ENCODE measurements around the gene CEP152.
"Not testable (repeated sequence)": the region's sequence is repeated elsewhere in the genome, so short reads cannot be mapped to it uniquely, and the experiment has no call there.

The CEP152 gene

GRCh38 chr15:48803877-48804276 lies 7.0 kb downstream of the CEP152 start:
- no peak for DNase-seq (ENCODE audit: low read depth)

GRCh38 chr15:48802867-48803266 lies 8.0 kb downstream of the CEP152 start:
- no peak for DNase-seq (ENCODE audit: low read depth)

- no peak for DNase-seq (ENCODE audit: low read depth)
These were observed 8.6 kb downstream of the CEP152 start for GRCh38 chr15:48802257-48802656.

- no peak for DNase-seq (ENCODE audit: low read depth)
These were observed 9.9 kb downstream of the CEP152 start for GRCh38 chr15:48800811-48801455.

- DNase-seq (ENCODE audit: low read depth) = no peak
These were observed 10.6 kb downstream of the CEP152 start for GRCh38 chr15:48800245-48800644.

GRCh38 chr15:48798319-48798718 lies 12.6 kb downstream of the CEP152 start:
- DNase-seq (ENCODE audit: low read depth) = no peak

- DNase-seq (ENCODE audit: low read depth) = no peak
These were observed 13.9 kb downstream of the CEP152 start for GRCh38 chr15:48796930-48797329.

- DNase-seq (ENCODE audit: low read depth) = no peak
These were observed 14.3 kb downstream of the CEP152 start for GRCh38 chr15:48796521-48796920.

GRCh38 chr15:48795901-48796300 lies 15.0 kb downstream of the CEP152 start:
- no peak for DNase-seq (ENCODE audit: low read depth)

GRCh38 chr15:48794697-48795134 lies 16.2 kb downstream of the CEP152 start:
- no peak for DNase-seq (ENCODE audit: low read depth)

- DNase-seq (ENCODE audit: low read depth) = no peak
These were observed 18.5 kb downstream of the CEP152 start for GRCh38 chr15:48792408-48792807.

- DNase-seq (ENCODE audit: low read depth) = not testable (repeated sequence)
These were observed 20.3 kb downstream of the CEP152 start for GRCh38 chr15:48790466-48791115.

GRCh38 chr15:48785712-48786111 lies 25.2 kb downstream of the CEP152 start:
- DNase-seq (ENCODE audit: low read depth) = no peak

- DNase-seq (ENCODE audit: low read depth) = no peak
These were observed 25.7 kb downstream of the CEP152 start for GRCh38 chr15:48785195-48785594.

GRCh38 chr15:48784756-48785155 lies 26.1 kb downstream of the CEP152 start:
- no peak for DNase-seq (ENCODE audit: low read depth)

GRCh38 chr15:48782911-48783310 lies 28.0 kb downstream of the CEP152 start:
- DNase-seq (ENCODE audit: low read depth) = no peak

GRCh38 chr15:48781481-48782081 lies 29.3 kb downstream of the CEP152 start:
- no peak for DNase-seq (ENCODE audit: low read depth)

GRCh38 chr15:48781017-48781416 lies 29.9 kb downstream of the CEP152 start:
- no peak for DNase-seq (ENCODE audit: low read depth)

- no peak for DNase-seq (ENCODE audit: low read depth)
These were observed 32.5 kb downstream of the CEP152 start for GRCh38 chr15:48778331-48778730.

GRCh38 chr15:48777645-48778330 lies 33.1 kb downstream of the CEP152 start:
- no peak for DNase-seq (ENCODE audit: low read depth)

- DNase-seq (ENCODE audit: low read depth) = no peak
These were observed 35.3 kb downstream of the CEP152 start for GRCh38 chr15:48775546-48775945.

- DNase-seq (ENCODE audit: low read depth) = no peak
These were observed 36.4 kb downstream of the CEP152 start for GRCh38 chr15:48774484-48774883.

GRCh38 chr15:48766196-48766595 lies 44.7 kb downstream of the CEP152 start:
- DNase-seq (ENCODE audit: low read depth) = no peak

All from activated T-cell treated with anti-CD3 and anti-CD28 coated beads for 1 hour (primary cell).